Small intestine (tissue), 7 donors: ENCODE measurements around the gene CNTNAP1. TPM values are rescaled to one million over a fixed set of nuclear protein-coding genes. Genes with fewer than 3 reads are reported as not detected.

Source experiments
- DNase-seq, 2 donors: peaks; one replicate each; pipeline versions ENCODE4 v3.0.0 to v3.0.0-alpha.2; 2013
- FAIRE-seq: peaks from 2 replicates; lab custom pipeline; 2012; peaks lifted over from hg19 to GRCh38; lab: Jason Lieb, UNC
- H3K27ac ChIP-seq, 3 donors: one replicate each; pipeline ENCODE4 v1.5.1; 2013; ENCODE audit warnings: low read length in 2 of 3, mild to moderate bottlenecking in 2 of 3, control low read depth in 1 of 3, inconsistent platforms in 1 of 3, low read depth in 1 of 3, moderate library complexity in 1 of 3
- H3K27me3 ChIP-seq, 3 donors: one replicate each; pipeline ENCODE4 v1.6.1; 2013; ENCODE audit warnings: low read length in 3 of 3, inconsistent platforms in 1 of 3; ENCODE audit not compliant: control insufficient read depth in 3 of 3, insufficient read depth in 3 of 3
- H3K36me3 ChIP-seq, 3 donors: one replicate each; pipeline ENCODE4 v1.6.1; 2013; ENCODE audit warnings: low read length in 3 of 3, inconsistent platforms in 1 of 3, low read depth in 1 of 3, mild to moderate bottlenecking in 1 of 3, moderate library complexity in 1 of 3; ENCODE audit not compliant: control insufficient read depth in 3 of 3, insufficient read depth in 2 of 3
- H3K4me1 ChIP-seq, 3 donors: one replicate each; pipeline ENCODE4 v1.6.1; 2013; ENCODE audit warnings: low read length in 2 of 3, inconsistent platforms in 1 of 3, low read depth in 1 of 3, mild to moderate bottlenecking in 1 of 3, moderate library complexity in 1 of 3; ENCODE audit not compliant: control insufficient read depth in 3 of 3, insufficient read depth in 2 of 3
- H3K4me3 ChIP-seq, 3 donors: one replicate each; pipeline ENCODE4 v1.5.1; 2013; ENCODE audit warnings: low read length in 3 of 3, control low read depth in 1 of 3, inconsistent platforms in 1 of 3, low read depth in 1 of 3, mild to moderate bottlenecking in 1 of 3, moderate library complexity in 1 of 3
- H3K9me3 ChIP-seq, 2 donors: one replicate each; pipeline ENCODE4 v1.6.1; 2013; ENCODE audit warnings: low read depth in 1 of 2, low read length in 1 of 2; ENCODE audit not compliant: control insufficient read depth in 2 of 2, insufficient read depth in 1 of 2
- WGBS, 3 donors: extraction: QIAGEN DNeasy Blood & Tissue Kit; methylation state at CpG; one replicate each; pipeline ENCODE4 v1.1.7; 2013; 5-methylcytosine and 5-hydroxymethylcytosine counted together
- polyA plus RNA-seq, 4 donors: library from polyadenylated mRNA; stranded (reverse) in 3 of 4; unstranded in 1 of 4; fragments of 200-250 nt in 3 of 4; fragments of 120-200 nt in 1 of 4; gene quantifications; one replicate each; pipeline versions ENCODE4 v1.2.1 to v1.2.3, GENCODE V29; 2013
- donor health status: healthy with polysubstance abuse.
- donor health status: control.
- donor health status: control.
- donor health status: Bipolar disorder and iron deficiency.
- donor health status: healthy.

Gene CNTNAP1
- polyA plus RNA-seq, 4 donors, result 0.54 to 2.7 (median 2.5) TPM; not detected in 1

DNA sequence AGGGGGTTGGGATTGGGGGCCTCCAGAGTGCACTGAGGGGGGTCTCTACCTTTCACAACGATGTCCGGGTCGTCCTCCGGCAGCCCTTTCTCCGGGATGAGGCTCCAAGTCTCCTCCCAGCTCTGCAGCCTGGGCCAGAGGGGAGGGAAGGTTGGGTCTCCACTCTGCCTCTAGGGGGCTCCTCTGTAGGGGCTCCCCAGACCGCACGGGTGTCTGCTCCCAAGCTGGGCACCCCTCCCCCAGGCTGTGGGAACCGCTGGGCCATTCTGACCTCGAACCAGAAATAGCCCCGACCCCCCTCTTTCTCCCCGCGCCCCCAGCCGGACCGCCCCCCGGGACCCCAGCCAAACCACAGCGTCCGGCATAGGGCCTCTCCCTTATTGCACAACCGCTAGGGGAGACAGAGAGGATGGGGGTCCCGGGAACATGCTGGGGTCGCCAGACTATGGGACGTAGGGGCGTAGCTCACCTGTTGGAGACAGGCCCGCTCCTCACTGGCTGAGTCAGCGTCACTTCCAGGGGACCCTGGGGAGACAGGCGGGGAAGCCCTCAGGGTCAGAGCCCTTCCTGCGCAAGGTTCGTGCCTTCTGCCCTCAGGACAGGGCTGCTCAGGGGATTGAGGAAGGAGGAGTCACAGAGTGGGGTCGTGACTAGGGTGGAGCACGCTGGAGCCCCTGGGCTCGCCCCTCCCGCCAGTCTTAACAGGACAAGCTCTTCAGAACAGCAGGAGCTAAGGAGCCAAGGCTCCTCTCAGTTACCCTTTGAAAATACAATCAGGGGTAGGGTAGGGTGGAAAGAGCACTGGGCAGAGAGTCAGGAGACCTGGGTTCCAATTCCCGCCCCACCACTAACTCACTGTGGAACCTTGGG, 8.2 kb upstream of the CNTNAP1 start:
- Histone ChIP-seq H3K4me1 (peaks cover 2 to 51% (median 11%) of the 10 kb centered on the region in 3 donors), H3K27me3 (peaks cover 0 to 72% (median 2%) of the 10 kb centered on the region in 3 donors)
- FAIRE-seq, result no peak

DNA sequence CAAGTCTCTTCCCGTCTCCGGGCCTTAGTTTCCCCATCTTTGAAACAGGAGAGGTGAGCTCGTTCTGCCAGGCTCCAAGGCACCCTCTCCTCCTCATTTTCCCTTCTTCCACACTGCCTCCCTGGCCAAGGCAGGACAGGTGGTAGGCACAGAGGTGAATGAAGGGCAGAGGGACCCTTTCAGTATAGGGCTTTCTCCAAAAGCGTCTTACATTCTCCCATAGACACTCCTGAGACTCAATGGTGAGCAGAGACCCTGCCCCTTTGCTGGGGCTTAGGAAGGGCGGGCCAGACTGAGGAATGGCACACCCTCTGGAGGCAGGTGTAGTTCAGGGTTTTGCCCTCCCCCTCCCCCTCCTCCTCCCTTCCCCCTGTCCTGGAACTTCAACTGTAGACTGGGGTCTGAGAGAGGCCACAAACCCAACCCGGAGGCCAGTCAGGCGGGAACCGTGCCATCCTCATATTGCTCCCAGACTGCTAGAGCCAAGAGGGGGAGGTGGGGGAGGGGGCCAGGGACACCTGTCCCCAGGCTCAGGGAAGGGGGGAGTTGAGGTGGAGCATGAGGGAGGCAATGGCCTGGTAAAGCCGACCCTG, 7.5 kb upstream of the CNTNAP1 start:
- Histone ChIP-seq H3K27me3 (peaks cover 0 to 65% (median 2%) of the 10 kb centered on the region in 3 donors), H3K4me3 (peak overlapping the region in 2 of 3 donors; percentile 33 to 59), H3K36me3 (peaks cover 0 to 37% (median 3%) of the 10 kb centered on the region in 3 donors), H3K9me3 (no peaks in the 10 kb centered on the region), H3K4me1 (peaks cover 2 to 57% (median 11%) of the 10 kb centered on the region in 3 donors), H3K27ac (peak overlapping the region in 1 of 3 donors; percentile 57)
- WGBS, 3 donors, result 9 to 25% (median 25%) methylated on average over 9 of the region's 9 CpGs
- DNase-seq, result no peak
- no peak for FAIRE-seq

More for the DNA sequence above, 8.2 kb upstream of the CNTNAP1 start:
- H3K9me3 ChIP-seq, result no peaks in the 10 kb centered on the region
- H3K27ac ChIP-seq, result peak overlapping the region in 1 of 3 donors; percentile 57
- H3K4me3 ChIP-seq, result peak overlapping the region in 1 of 3 donors; percentile 20
- DNase-seq, result peak in 1 of 2 donors; percentile 50
- peaks cover 0 to 44% (median 3%) of the 10 kb centered on the region in 3 donors for H3K36me3 ChIP-seq
- WGBS, 3 donors, result 8 to 12% (median 12%) methylated on average over 28 to 32 of the region's 32 CpGs

DNA sequence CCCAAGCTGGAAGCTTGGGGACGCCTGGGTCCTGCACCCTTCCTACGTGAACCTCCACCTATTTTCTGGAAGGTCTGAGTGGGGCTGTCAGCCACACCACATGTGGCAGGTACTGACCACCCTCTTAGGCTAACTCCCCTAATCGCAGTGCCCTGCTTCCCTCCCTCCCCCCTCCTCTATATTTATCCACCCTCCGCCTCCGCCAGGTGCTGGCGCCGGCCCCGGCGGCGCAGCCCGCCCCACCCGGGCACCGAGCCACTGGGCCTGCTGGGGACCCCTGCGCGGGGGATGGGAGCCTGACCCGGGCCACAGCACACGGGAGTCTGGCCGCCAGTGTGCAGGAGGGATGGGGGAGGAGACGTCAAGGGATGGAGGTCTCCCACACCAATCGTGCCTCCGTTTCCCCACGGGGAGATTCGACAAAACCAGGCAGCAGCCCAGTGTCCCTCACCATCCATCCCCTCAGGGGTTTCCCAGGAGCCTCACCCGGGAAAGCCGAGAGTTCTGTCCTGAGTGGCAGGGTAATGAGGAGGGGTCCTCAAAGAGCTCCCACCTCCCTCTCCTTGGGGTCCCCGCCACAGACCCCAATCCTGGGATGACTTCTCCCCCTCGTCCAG, 6.9 kb upstream of the CNTNAP1 start:
- H3K27ac ChIP-seq, result peak overlapping the region in 2 of 3 donors; percentile 63 to 79
- H3K27me3 ChIP-seq, result peaks cover 0 to 64% (median 2%) of the 10 kb centered on the region in 3 donors
- peaks cover 2 to 61% (median 14%) of the 10 kb centered on the region in 3 donors for H3K4me1 ChIP-seq
- H3K4me3 ChIP-seq, result peak overlapping the region; percentile 59 to 73 (median 59)
- DNase-seq (no peak), FAIRE-seq (no peak)
- peaks cover 0 to 34% (median 3%) of the 10 kb centered on the region in 3 donors for H3K36me3 ChIP-seq
- WGBS, 3 donors, result 2 to 3% (median 2%) methylated on average over 21 to 27 of the region's 27 CpGs
- H3K9me3 ChIP-seq, result no peaks in the 10 kb centered on the region

DNA sequence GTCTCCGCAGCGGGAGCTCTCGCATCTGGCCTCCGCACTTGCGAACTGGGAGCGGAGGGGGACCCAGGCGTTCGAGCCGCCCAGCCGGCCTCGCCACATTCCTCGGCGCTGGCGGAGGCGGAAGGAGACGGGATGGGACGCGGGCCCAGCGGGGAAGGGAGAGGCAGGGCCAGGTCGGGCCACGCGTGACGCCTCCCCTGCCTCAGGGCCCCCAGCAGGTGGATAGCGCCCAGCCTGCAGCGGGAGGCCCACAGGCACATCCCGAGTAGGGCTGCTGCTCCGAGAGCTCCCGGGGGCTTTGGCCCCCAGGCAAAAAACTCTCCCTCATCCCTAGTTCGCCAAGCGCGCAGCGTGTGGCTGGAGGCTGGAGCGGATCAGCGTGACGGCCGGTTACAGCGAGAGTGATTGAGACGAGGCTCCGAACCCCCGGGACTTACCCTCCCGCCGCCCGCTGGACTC, 6.3 kb upstream of the CNTNAP1 start:
- H3K4me3 ChIP-seq, result peak overlapping the region; percentile 59 to 73 (median 59)
- WGBS, 3 donors, result 0 to 1% (median 0%) methylated on average over 26 to 43 of the region's 43 CpGs
- H3K9me3 ChIP-seq, result no peaks in the 10 kb centered on the region
- H3K27me3 ChIP-seq, result peaks cover 0 to 61% (median 0%) of the 10 kb centered on the region in 3 donors
- DNase-seq, result peak; percentile 64 to 74
- H3K36me3 ChIP-seq, result peaks cover 0 to 29% (median 3%) of the 10 kb centered on the region in 3 donors
- peaks cover 2 to 62% (median 15%) of the 10 kb centered on the region in 3 donors for H3K4me1 ChIP-seq
- peak overlapping the region in 2 of 3 donors; percentile 63 to 79 for H3K27ac ChIP-seq
- FAIRE-seq, result no peak

DNA sequence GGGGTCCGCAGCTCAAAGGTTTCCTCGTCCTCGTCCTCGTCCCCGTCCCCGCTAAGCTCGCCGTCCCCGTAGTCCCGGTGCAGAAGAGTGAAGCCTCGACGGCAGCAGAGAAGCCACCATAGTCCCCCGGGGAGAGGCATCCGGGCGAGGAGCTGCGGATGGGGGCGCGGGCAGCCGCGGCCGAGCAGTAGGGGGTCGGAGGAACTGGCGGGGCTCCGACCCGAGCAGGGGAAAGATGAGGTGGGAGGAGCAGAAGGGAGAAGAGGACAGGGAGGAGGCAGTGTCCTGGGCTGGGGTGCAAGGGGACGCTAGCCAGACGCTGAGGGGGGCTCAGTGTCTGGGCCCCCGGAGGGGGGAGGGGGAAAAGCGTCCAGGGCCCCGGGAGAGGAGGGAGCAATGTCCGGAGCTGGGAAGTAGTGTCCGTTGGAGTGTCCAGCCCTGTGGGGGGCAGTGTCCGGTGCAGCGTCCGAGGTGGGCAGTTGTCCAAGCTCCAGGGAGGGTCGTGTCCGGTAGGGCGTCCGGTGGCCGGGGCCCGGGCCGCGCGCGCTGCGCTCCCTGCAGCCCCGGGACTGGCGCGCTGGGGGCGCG, 5.8 kb upstream of the CNTNAP1 start, which contains the start of gene PLEKHH3:
TSS of gene PLEKHH3 (minus strand) at position 571 of the 588 bp plus-strand sequence. CDS start at position 140, 431 bp downstream.
- Histone ChIP-seq H3K4me1 (peaks cover 2 to 66% (median 15%) of the 10 kb centered on the region in 3 donors), H3K9me3 (no peaks in the 10 kb centered on the region), H3K36me3 (peaks cover 0 to 23% (median 3%) of the 10 kb centered on the region in 3 donors), H3K4me3 (peak within 1 kb of the TSS; percentile 59 to 73 (median 65)), H3K27me3 (peaks cover 0 to 60% (median 0%) of the 10 kb centered on the region in 3 donors), H3K27ac (peak within 1 kb of the TSS; percentile 45 to 98 (median 94))
- FAIRE-seq, result no peak
- peak in 1 of 2 donors; percentile 71 for DNase-seq
- 0 to 1% (median 1%) methylated on average over 31 to 51 of the region's 51 CpGs for WGBS, 3 donors

DNA sequence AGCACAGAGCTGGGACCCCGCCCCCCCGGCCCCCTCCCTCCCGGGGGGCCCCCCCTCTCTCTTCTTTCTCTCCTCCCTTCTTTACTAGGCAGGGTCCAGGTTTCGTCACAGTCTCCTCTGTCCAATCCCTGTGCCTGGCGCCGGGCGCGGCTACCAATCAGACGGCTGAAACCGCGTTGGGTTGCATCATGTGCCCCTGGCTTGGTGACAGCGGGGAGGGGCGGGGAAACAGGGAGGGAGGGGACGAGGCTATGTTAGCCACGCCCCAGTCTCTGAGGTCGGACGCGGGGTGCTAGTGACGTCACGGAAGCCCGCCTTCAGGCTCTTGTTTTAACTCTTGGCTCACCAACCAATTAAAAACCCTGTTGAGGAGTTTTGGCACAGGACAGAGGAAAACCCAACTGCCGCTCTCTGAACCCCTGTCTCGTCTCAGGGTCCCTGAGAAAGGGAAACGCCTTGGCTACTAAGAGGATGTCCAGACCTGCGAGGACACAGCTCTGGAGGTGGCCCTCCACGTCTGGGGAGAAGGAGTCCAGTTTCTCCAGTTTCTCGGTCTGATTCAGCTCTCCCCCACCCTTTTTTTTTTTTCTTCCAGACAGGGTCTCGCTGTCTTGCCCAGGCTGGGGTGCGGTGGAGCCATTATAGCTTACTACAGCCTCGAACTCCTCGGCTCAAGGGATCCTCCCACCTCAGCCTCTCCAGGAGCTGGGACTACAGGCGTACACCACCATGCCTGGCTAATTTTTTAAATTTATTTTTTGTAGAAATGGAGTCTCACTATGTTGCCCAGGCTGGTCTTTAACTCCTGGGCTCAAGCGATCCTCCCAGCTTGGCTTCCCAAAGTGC, 5.1 kb upstream of the CNTNAP1 start:
- Histone ChIP-seq H3K4me1 (peaks cover 2 to 73% (median 16%) of the 10 kb centered on the region in 3 donors), H3K27me3 (peaks cover 0 to 59% (median 1%) of the 10 kb centered on the region in 3 donors), H3K9me3 (no peaks in the 10 kb centered on the region), H3K36me3 (peaks cover 0 to 16% (median 3%) of the 10 kb centered on the region in 3 donors), H3K27ac (peak overlapping the region; percentile 45 to 98 (median 94)), H3K4me3 (peak overlapping the region; percentile 59 to 73 (median 65))
- peak; percentile 100 for DNase-seq
- WGBS, 3 donors, result 3 to 5% (median 4%) methylated on average over 22 to 33 of the region's 33 CpGs
- no peak for FAIRE-seq
